Thyroid gland (tissue), 4 donors: Measurements from ENCODE around the gene KIAA1549. TPM values are rescaled to one million over a fixed set of nuclear protein-coding genes. Genes with fewer than 3 reads are reported as not detected.
"Not testable (repeated sequence)": the region's sequence is repeated elsewhere in the genome, so short reads cannot be mapped to it uniquely, and the experiment has no call there.

Experiments
- DNase-seq, 2 donors: peaks; one replicate each; pipeline ENCODE4 v3.0.0-alpha.2; 2019
- H3K27ac ChIP-seq, 3 donors: fragments of 200-600 bp; sonication (generic); 1 replicate in 2 of 3; 2 replicates in 1 of 3; pipeline ENCODE4 v1.5.1; 2016 to 2019; ENCODE audit warnings: mild to moderate bottlenecking in 1 of 3, moderate library complexity in 1 of 3
- H3K27me3 ChIP-seq: fragments of 200-600 bp; sonication (generic); one replicate; pipeline ENCODE4 v1.5.1; 2019
- H3K36me3 ChIP-seq, 2 donors: fragments of 200-600 bp; sonication (generic); one replicate each; pipeline ENCODE4 v1.5.1; 2016 to 2019
- H3K4me1 ChIP-seq, 2 donors: fragments of 200-600 bp; sonication (generic); one replicate each; pipeline ENCODE4 v1.5.1; 2017 to 2019
- H3K4me3 ChIP-seq, 3 donors: fragments of 200-600 bp; sonication (generic); replicated peaks in 1 of 3; 1 replicate in 2 of 3; 2 replicates in 1 of 3; pipeline ENCODE4 v1.5.1; 2016; ENCODE audit warnings: mild to moderate bottlenecking in 1 of 3
- H3K9me3 ChIP-seq: fragments of 200-600 bp; sonication (generic); one replicate; pipeline ENCODE4 v1.5.1; 2017
- POLR2A ChIP-seq, 2 donors: fragments of 450-650 bp; IDR thresholded peaks; one replicate each; pipeline ENCODE4 v1.6.1; 2017; ENCODE audit warnings: antibody characterized with exemption in 2 of 2, mild to moderate bottlenecking in 2 of 2, moderate library complexity in 1 of 2
- WGBS, 2 donors: methylation state at CpG; one replicate each; pipeline ENCODE4 v1.1.5; 2017; 5-methylcytosine and 5-hydroxymethylcytosine counted together
- intact Hi-C: fragments of 100-400 bp; cut with DNase I; formaldehyde crosslinking; loops from one replicate; pipeline ENCODE4 v1.15.1; 2023
- total RNA-seq, 4 donors: library from RNA; depleted of rRNA; stranded (reverse); fragments of >200 nt; gene quantifications; one replicate each; pipeline ENCODE4 v1.2.3, GENCODE V29; 2016
- TF ChIP-seq, protein P1 (sequence below), 6 experiments: fragments of 200-600 bp in 3 of 6; fragments of 450-650 bp in 3 of 6; sonication (generic) in 3 of 6; IDR thresholded peaks; one replicate each; pipeline ENCODE4 v1.5.1; 2016 to 2019; ENCODE audit warnings: antibody characterized with exemption in 6 of 6, mild to moderate bottlenecking in 2 of 6, inconsistent platforms in 1 of 6, moderate library complexity in 1 of 6

The KIAA1549 gene
- total RNA-seq, 4 donors from 2014 or later = 1.2 to 3.9 (median 2.6) TPM

DNA sequence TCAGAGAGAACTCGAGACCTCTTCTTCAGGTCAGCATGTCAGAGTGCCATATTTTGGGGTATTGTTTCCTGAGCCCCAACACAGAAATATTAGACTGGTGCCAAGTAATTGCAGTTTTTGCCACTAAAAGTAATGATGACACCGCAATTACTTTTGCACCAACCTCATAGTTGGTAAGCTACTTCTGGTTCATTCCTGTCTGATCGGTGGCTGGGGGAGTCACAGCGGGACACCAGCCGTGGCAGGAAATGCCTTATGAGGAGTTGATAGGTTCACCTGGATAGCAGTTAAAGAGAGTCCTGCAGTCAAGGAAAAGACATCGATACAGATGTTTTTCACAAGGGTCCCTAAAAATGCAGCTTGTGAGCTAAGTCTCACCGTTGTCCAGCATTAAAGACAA, 159.3 kb downstream of the KIAA1549 start:
- 80 to 89% methylated on average over 3 to 7 of the region's 7 CpGs for WGBS, 2 donors

GRCh38 chr7:138819625-138820024, 161.6 kb downstream of the KIAA1549 start:
- intact Hi-C loops = no loop called here
- Histone ChIP-seq H3K4me1 (no peaks in the 10 kb centered on the region), H3K27ac (no peak overlapping the region), H3K27me3 (no peaks in the 10 kb centered on the region), H3K9me3 (no peaks in the 10 kb centered on the region), H3K4me3 (no peak overlapping the region), H3K36me3 (no peaks in the 10 kb centered on the region)
- WGBS, 2 donors = 77 to 78% methylated on average over 3 of the region's 3 CpGs
- TF ChIP-seq, protein P1, sequence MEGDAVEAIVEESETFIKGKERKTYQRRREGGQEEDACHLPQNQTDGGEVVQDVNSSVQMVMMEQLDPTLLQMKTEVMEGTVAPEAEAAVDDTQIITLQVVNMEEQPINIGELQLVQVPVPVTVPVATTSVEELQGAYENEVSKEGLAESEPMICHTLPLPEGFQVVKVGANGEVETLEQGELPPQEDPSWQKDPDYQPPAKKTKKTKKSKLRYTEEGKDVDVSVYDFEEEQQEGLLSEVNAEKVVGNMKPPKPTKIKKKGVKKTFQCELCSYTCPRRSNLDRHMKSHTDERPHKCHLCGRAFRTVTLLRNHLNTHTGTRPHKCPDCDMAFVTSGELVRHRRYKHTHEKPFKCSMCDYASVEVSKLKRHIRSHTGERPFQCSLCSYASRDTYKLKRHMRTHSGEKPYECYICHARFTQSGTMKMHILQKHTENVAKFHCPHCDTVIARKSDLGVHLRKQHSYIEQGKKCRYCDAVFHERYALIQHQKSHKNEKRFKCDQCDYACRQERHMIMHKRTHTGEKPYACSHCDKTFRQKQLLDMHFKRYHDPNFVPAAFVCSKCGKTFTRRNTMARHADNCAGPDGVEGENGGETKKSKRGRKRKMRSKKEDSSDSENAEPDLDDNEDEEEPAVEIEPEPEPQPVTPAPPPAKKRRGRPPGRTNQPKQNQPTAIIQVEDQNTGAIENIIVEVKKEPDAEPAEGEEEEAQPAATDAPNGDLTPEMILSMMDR (IDR thresholded peaks at IDR 0.05) = no peak
- TF ChIP-seq POLR2A (IDR thresholded peaks at IDR 0.05) = no peak
- no peak for DNase-seq

More for the DNA sequence above, 159.3 kb downstream of the KIAA1549 start:
- H3K27me3 ChIP-seq = no peaks in the 10 kb centered on the region
- no peaks in the 10 kb centered on the region for H3K9me3 ChIP-seq
- no peak overlapping the region for H3K4me3 ChIP-seq
- TF ChIP-seq, protein P1 (IDR thresholded peaks at IDR 0.05) = no peak
- no peak for TF ChIP-seq POLR2A (IDR thresholded peaks at IDR 0.05)
- no peak overlapping the region for H3K27ac ChIP-seq
- intact Hi-C loops = no loop called here
- DNase-seq = no peak
- H3K36me3 ChIP-seq = no peaks in the 10 kb centered on the region
- no peaks in the 10 kb centered on the region for H3K4me1 ChIP-seq

DNA sequence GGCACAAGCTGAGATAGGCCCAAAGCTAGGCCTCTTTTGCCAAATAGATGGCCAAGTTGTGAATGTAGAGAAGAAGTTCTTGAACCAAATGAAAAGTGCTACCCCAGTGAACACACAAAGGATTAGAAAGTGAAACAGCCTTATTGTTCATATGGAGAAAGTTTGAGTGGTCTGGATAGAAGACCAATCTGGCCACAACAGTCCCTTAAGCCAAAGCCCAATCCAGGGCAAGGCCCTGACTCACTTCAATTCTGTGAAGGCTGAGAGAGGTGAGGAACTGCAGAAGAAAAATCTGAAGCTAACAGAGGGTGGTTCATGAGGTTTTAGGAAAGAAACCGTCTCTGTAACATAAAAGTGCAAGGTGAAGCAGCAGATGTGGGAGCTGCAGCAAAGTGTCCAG, 164.5 kb downstream of the KIAA1549 start:
- H3K27ac ChIP-seq = no peak overlapping the region
- H3K4me3 ChIP-seq = no peak overlapping the region
- no peaks in the 10 kb centered on the region for H3K36me3 ChIP-seq
- no peaks in the 10 kb centered on the region for H3K27me3 ChIP-seq
- no peaks in the 10 kb centered on the region for H3K4me1 ChIP-seq
- TF ChIP-seq, protein P1 (IDR thresholded peaks at IDR 0.05) = no peak
- no peak for TF ChIP-seq POLR2A (IDR thresholded peaks at IDR 0.05)
- intact Hi-C loops = no loop called here
- no peak for DNase-seq
- H3K9me3 ChIP-seq = no peaks in the 10 kb centered on the region
- WGBS, 2 donors = 89 to 97% methylated on average over 1 of the region's 1 CpG

DNA sequence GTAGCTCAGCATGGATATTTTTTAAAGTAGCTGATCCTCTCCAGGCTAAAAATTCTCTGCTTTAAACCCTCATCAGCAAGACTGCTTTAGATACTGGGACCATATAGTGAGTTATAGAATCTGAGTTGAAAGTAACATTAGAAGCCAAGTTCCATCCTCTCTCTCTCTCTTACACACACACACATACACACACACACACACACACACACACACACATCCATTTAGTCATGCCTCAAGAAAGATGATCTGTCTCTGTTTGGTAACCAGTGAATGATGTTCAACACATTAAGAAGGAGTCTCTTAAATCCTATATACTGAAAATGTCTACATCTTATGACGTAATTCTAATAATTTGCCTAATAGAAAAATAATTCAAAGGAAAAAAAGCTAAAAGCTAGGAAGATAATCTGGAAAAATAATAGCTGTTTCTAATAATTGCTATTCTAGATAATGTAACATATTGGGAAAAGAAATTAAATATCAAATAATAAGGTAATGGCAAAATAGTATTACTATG, 166.3 kb downstream of the KIAA1549 start:
- Histone ChIP-seq H3K36me3 (no peaks in the 10 kb centered on the region), H3K4me1 (no peaks in the 10 kb centered on the region), H3K9me3 (no peaks in the 10 kb centered on the region), H3K27ac (no peak overlapping the region), H3K4me3 (no peak overlapping the region), H3K27me3 (no peaks in the 10 kb centered on the region)
- TF ChIP-seq, protein P1 (IDR thresholded peaks at IDR 0.05) = no peak
- TF ChIP-seq POLR2A (IDR thresholded peaks at IDR 0.05) = no peak
- intact Hi-C loops = no loop called here
- no peak for DNase-seq
- WGBS, 2 donors = 86 to 97% methylated on average over 1 of the region's 1 CpG

DNA sequence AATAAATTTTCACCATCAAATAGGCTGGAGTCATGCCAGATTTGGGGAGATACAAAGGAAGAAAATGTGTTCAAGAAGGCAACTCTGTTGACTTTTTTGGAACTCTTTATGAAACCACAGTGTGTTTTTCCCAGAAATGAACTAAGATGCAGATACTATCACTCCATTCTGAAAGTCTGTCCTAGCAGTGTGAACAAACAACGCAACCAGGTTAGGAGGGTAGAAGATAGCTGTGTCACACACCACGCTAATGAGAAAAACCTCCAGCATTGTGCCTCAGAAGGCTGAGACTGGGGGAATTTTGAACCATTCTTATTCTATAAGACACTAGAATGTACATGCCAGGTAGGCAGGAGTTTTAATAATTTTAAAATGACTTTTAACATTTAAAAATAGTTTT, 167.2 kb downstream of the KIAA1549 start:
- DNase-seq = no peak
- WGBS, 2 donors = 80 to 90% methylated on average over 2 of the region's 2 CpGs
- no peak for TF ChIP-seq POLR2A (IDR thresholded peaks at IDR 0.05)
- TF ChIP-seq, protein P1 (IDR thresholded peaks at IDR 0.05) = no peak
- intact Hi-C loops = no loop called here
- Histone ChIP-seq H3K36me3 (no peaks in the 10 kb centered on the region), H3K4me1 (no peaks in the 10 kb centered on the region), H3K27ac (no peak overlapping the region), H3K27me3 (no peaks in the 10 kb centered on the region), H3K9me3 (no peaks in the 10 kb centered on the region), H3K4me3 (no peak overlapping the region)

GRCh38 chr7:138811327-138811726, 169.9 kb downstream of the KIAA1549 start:
- intact Hi-C loops, H3K4me3 ChIP-seq, H3K27ac ChIP-seq, H3K36me3 ChIP-seq, H3K4me1 ChIP-seq, H3K9me3 ChIP-seq, H3K27me3 ChIP-seq, DNase-seq: not testable (repeated sequence)
- 92 to 94% methylated on average over 2 of the region's 2 CpGs for WGBS, 2 donors
